GM18861 (cell line): ENCODE data around the gene PANK4.
"Not testable (repeated sequence)": the region's sequence is repeated elsewhere in the genome, so short reads cannot be mapped to it uniquely, and the experiment has no call there.

Experiments
- ATAC-seq: cut with Tn5 transposase; IDR thresholded peaks from one replicate; pipeline ENCODE4 v1.9.1; 2021; ENCODE audit not compliant: unreplicated experiment

The PANK4 gene

DNA sequence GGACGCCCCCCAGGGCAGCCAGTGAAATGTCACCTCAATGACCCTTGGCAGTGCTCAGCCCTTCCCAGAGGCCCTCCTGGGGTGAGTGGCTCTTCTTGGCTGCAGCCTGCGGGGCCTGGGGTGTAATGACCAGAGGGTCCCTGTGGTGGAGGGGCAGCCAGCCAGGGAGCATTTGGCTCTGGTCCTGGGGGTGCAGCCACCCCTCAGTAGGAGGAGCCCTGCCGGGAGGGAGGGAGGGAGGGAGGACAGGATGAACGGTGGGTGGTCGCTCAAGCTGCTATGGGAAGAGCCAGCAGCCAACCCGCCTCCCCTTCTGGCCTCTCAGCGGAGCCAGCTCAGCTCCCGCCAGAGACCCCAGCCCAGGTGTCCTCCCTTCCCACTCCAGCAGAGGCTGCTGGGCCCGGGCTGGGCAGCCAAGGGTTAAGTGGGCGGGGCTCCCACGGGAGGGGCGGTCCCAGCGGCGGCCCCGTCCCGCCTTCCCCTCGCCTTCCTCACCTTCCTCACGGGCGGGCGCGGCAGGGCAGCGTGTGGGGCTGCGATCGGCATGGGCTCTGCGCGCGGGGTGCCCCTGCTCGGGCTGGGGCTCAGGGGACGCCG lies 59.3 kb downstream of the PANK4 start:
- ATAC-seq: no peak

- no peak for ATAC-seq
Measured at GRCh38 chr1:2466270-2466665, 60.1 kb downstream of the PANK4 start.

GRCh38 chr1:2465371-2466269 lies 60.8 kb downstream of the PANK4 start:
- ATAC-seq: no peak

DNA sequence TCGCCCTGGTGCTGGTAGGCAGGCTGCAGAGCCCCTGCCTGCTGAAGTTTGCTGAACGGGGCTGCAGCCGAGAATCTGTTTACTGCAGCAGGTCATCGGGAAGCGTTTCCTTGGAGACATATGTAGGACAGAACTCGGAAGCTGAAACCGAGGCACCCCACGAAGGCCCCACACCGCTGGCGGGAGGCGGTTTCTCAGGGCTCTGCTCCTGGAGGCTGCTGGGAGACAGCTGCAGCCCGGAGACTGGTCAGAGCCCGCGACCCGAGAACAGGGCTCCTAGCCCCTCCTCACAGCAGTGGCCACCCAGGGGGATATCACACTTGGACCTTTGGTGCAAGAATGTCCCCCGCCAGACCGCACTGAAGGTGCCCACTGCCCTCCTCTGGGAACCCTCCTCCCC lies 63.0 kb downstream of the PANK4 start:
- no peak for ATAC-seq

DNA sequence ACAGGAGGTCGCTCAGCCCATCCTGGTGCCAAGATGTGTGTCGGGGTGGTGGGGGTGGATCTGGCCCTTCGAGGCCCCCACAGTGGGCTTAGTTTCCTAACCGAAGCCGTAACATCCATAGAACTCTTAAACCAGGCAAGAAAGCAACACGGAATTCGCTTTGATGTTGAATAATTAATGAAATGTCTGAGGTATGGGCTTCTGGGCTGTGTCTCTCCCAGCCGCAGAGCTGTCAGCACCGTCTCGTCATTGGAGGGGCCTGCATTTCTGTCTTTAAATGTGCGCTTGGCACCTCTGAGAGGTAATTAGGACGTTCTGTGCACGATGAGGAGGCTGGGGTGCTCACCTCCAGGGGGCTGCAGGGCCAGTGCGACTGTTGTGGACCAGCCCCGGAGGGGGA lies 63.6 kb downstream of the PANK4 start:
- no peak for ATAC-seq

GRCh38 chr1:2460996-2461751 lies 65.2 kb downstream of the PANK4 start:
- ATAC-seq: no peak

DNA sequence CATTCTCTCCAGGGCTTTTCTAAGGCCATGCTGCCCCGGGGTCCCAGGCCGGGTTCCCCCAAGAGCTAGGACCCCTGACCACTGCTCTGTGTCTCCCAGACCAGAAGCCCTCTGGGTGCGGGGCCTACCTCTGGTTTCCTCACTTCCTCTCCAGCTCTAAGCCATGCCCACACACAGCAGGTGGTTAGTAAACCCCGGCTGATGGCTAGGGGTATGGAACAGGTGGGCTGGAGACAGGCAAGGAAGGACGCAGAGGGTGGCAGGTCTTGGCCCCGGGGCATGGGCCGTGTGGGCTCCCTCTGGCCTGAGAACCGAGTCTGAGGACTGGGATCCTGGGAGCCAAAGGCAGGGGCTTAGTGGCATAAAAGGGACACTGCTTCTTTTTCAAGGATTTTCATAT lies 66.2 kb downstream of the PANK4 start:
- no peak for ATAC-seq

DNA sequence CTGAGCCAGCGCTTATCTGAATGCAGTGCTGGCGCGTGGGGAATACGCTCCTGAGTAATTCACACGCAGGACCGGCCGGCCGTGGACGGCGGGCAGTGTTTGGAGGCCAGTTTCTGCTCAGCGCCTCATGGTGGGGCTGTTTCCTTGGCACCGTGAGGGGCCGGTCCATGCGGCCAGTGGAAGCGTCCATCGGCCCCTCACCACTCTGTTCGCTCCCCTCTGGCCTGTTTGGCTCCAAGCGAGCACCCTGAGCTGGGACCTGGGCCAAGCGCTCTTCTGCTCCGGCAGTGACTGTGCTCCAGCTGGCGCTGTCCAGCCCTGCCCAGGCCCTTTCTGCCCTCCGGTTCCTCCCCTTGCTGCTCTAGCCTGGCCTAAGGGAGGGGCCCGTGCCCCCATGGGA lies 66.6 kb downstream of the PANK4 start:
- ATAC-seq: no peak

DNA sequence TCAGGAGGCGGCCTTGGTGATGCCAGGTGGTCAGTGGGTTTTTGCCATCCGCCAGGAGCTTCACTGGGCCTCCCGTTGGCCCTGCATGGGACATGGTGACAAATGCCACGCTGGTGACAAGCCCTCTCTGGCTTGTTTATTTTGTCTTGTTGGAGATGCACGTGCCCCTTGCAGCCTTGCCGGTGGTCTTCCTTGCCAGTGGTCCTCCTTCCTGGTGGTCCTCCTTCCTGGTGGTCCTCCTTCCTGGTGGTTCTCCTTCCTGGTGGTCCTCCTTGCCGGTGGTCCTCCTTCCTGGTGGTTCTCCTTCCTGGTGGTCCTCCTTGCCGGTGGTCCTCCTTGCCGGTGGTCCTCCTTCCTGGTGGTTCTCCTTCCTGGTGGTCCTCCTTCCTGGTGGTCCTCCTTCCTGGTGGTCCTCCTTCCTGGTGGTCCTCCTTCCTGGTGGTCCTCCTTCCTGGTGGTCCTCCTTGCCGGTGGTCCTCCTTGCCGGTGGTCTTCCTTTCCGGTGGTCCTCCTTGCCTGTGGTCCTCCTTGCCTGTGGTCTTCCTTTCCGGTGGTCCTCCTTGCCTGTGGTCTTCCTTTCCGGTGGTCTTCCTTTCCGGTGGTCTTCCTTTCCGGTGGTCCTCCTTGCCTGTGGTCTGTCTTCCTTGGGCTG lies 67.2 kb downstream of the PANK4 start:
- not testable (repeated sequence) for ATAC-seq

GRCh38 chr1:2458687-2459086 lies 67.7 kb downstream of the PANK4 start:
- no peak for ATAC-seq
